Measurements from ENCODE around the gene BMPR2.

DNA sequence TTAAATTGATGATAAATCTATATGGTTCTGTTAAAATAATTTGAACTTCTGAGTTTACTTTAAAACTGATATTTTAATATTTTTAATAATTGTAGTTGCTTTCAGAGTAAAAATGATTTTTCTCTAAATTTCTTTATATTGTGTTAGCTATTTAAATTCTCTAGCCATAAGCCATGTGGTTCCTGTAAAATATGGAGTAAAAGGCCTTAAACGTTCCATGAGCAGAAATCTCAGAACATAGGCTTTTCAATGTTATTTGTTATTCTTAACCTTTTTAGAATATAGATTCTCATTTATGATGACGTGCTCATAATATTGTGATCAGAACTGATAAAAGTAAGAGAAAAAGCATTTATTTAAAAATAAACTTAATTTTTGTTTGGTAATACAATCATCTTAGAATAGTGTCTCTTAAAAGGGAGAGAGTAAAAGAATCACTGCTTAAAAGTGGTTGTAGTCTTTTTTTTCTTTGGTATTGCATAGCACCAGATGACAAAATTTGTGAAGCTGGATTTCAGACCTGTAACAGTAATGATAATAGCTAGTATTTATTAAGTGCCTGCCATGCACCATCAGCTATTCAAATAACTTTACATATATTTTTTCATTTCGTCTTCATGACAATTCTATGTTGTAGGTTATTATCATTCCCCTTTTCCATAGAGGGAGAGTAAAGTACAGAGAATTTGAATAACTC, 2.7 kb downstream of the BMPR2 start:
- TF ChIP-seq, protein P1, sequence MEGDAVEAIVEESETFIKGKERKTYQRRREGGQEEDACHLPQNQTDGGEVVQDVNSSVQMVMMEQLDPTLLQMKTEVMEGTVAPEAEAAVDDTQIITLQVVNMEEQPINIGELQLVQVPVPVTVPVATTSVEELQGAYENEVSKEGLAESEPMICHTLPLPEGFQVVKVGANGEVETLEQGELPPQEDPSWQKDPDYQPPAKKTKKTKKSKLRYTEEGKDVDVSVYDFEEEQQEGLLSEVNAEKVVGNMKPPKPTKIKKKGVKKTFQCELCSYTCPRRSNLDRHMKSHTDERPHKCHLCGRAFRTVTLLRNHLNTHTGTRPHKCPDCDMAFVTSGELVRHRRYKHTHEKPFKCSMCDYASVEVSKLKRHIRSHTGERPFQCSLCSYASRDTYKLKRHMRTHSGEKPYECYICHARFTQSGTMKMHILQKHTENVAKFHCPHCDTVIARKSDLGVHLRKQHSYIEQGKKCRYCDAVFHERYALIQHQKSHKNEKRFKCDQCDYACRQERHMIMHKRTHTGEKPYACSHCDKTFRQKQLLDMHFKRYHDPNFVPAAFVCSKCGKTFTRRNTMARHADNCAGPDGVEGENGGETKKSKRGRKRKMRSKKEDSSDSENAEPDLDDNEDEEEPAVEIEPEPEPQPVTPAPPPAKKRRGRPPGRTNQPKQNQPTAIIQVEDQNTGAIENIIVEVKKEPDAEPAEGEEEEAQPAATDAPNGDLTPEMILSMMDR (IDR thresholded peaks at IDR 0.05 in 2 of 3, conservative IDR thresholded peaks at IDR 0.05 in 1 of 3; ENCODE audit: borderline replicate concordance in 1 of 3, insufficient read depth in 1 of 3, low read depth in 2 of 3, low read length in 2 of 3): no peak
- TF ChIP-seq, protein P2, sequence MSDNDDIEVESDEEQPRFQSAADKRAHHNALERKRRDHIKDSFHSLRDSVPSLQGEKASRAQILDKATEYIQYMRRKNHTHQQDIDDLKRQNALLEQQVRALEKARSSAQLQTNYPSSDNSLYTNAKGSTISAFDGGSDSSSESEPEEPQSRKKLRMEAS (IDR thresholded peaks at IDR 0.05): no peak
- TF ChIP-seq, protein P3, sequence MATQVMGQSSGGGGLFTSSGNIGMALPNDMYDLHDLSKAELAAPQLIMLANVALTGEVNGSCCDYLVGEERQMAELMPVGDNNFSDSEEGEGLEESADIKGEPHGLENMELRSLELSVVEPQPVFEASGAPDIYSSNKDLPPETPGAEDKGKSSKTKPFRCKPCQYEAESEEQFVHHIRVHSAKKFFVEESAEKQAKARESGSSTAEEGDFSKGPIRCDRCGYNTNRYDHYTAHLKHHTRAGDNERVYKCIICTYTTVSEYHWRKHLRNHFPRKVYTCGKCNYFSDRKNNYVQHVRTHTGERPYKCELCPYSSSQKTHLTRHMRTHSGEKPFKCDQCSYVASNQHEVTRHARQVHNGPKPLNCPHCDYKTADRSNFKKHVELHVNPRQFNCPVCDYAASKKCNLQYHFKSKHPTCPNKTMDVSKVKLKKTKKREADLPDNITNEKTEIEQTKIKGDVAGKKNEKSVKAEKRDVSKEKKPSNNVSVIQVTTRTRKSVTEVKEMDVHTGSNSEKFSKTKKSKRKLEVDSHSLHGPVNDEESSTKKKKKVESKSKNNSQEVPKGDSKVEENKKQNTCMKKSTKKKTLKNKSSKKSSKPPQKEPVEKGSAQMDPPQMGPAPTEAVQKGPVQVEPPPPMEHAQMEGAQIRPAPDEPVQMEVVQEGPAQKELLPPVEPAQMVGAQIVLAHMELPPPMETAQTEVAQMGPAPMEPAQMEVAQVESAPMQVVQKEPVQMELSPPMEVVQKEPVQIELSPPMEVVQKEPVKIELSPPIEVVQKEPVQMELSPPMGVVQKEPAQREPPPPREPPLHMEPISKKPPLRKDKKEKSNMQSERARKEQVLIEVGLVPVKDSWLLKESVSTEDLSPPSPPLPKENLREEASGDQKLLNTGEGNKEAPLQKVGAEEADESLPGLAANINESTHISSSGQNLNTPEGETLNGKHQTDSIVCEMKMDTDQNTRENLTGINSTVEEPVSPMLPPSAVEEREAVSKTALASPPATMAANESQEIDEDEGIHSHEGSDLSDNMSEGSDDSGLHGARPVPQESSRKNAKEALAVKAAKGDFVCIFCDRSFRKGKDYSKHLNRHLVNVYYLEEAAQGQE (IDR thresholded peaks at IDR 0.05; ENCODE audit: low read depth): no peak
- TF ChIP-seq SRF (IDR thresholded peaks at IDR 0.05; ENCODE audit: low read depth) (no peak), POLR2A (IDR thresholded peaks at IDR 0.05; ENCODE audit: borderline replicate concordance, extremely low read depth, insufficient read depth, insufficient read length) (no peak), SIN3A (IDR thresholded peaks at IDR 0.05; ENCODE audit: low read depth) (no peak), JUND (IDR thresholded peaks at IDR 0.05) (no peak), POLR2AphosphoS5 (IDR thresholded peaks at IDR 0.05; ENCODE audit: low read depth, low read length) (no peak), RAD21 (IDR thresholded peaks at IDR 0.05; ENCODE audit: low read depth) (no peak), SP1 (IDR thresholded peaks at IDR 0.05; ENCODE audit: low read depth) (no peak), ZNF274 (IDR thresholded peaks at IDR 0.05; ENCODE audit: low read depth, low read length) (no peak), EZH2 (IDR thresholded peaks at IDR 0.05) (no peak), EZH2phosphoT487 (IDR thresholded peaks at IDR 0.05; ENCODE audit: borderline replicate concordance) (no peak)

All from HCT116 (cell line).